GM12878 (cell line): Measurements from ENCODE around the gene GPC2.

ENCODE experiments used
- CEBPB ChIP-seq, 2 experiments: fragments of 150-350 bp in 1 of 2; IDR thresholded peaks; 2 replicates each; pipeline ENCODE4 v1.6.1; 2012 to 2014; ENCODE audit warnings: low read depth in 2 of 2, low read length in 2 of 2, borderline replicate concordance in 1 of 2, inconsistent platforms in 1 of 2
- MAX ChIP-seq: IDR thresholded peaks from 2 replicates; pipeline ENCODE4 v1.6.1; 2012; ENCODE audit warnings: low read depth, low read length, improper control_type of control experiment
- TCF7 ChIP-seq: IDR thresholded peaks from 2 replicates; pipeline ENCODE4 v1.6.1; 2014; ENCODE audit warnings: antibody characterized with exemption, borderline replicate concordance

GRCh38 chr7:100148225-100148558 lies 29.0 kb downstream of the GPC2 start:
- TF ChIP-seq TCF7 (no peak), MAX (no peak), CEBPB (IDR thresholded peaks at IDR 0.05; ENCODE audit: borderline replicate concordance in 1 of 2, low read depth in 2 of 2, low read length in 2 of 2) (no peak)
